ENCODE results near the gene SF3B2. TPM values are rescaled to one million over a fixed set of nuclear protein-coding genes. Genes with fewer than 3 reads are reported as not detected.

Gene SF3B2
- 100 to 1,000 TPM; 148 to 216 (median 156) TPM for total RNA-seq

- 0 to 1% methylated on average over 27 to 37 of the region's 84 CpGs for WGBS, 2 donors
- H3K4me1 ChIP-seq: peaks cover 0 to 55% (median 16%) of the 10 kb centered on the region in 4 donors
- peaks cover 0 to 19% of the 10 kb centered on the region in 2 donors for H3K27me3 ChIP-seq
- H3K27ac ChIP-seq: peak within 1 kb of the TSS; percentile 85 to 95 (median 92)
- no peaks in the 10 kb centered on the region for H3K9me3 ChIP-seq
- H3K4me3 ChIP-seq: peak within 1 kb of the TSS; percentile 85 to 98 (median 92)
- peak; percentile 89 to 91 for DNase-seq (ENCODE audit: low spot score in 2 of 2)
- H3K36me3 ChIP-seq: peaks cover 0 to 35% (median 11%) of the 10 kb centered on the region in 3 donors
- peak; percentile 94 to 95 for TF ChIP-seq EP300 (IDR thresholded peaks at IDR 0.05)
- TF ChIP-seq CTCF (IDR thresholded peaks at IDR 0.05): peak in 1 of 5 experiments; percentile 45
- TF ChIP-seq POLR2A (IDR thresholded peaks at IDR 0.05): peak; percentile 45 to 71
Measured at GRCh38 chr11:66051766-66052663, at the start of gene SF3B2. TSS of gene SF3B2 (plus strand) at chr11:66052364. CDS start at chr11:66052385, 21 bp downstream.

- H3K4me1 ChIP-seq: peaks cover 0 to 29% (median 16%) of the 10 kb centered on the region in 4 donors
- H3K9me3 ChIP-seq: no peaks in the 10 kb centered on the region
- H3K27ac ChIP-seq: peak overlapping the region; percentile 89 to 96 (median 90)
- WGBS, 2 donors: 0% methylated on average over 8 to 17 of the region's 40 CpGs
- peak overlapping the region; percentile 68 to 83 (median 75) for H3K4me3 ChIP-seq
- no peak for TF ChIP-seq POLR2A (IDR thresholded peaks at IDR 0.05)
- TF ChIP-seq CTCF (IDR thresholded peaks at IDR 0.05): peak in 1 of 5 experiments; percentile 11
- TF ChIP-seq EP300 (IDR thresholded peaks at IDR 0.05): no peak
- peaks cover 0 to 47% (median 13%) of the 10 kb centered on the region in 3 donors for H3K36me3 ChIP-seq
- no peaks in the 10 kb centered on the region for H3K27me3 ChIP-seq
- peak in 1 of 2 donors; percentile 16 for DNase-seq (ENCODE audit: low spot score in 2 of 2)
Measured at GRCh38 chr11:66002648-66003225, 49.4 kb upstream of the SF3B2 start.

GRCh38 chr11:66003291-66003690 lies 48.9 kb upstream of the SF3B2 start:
- H3K27ac ChIP-seq: peak overlapping the region in 3 of 4 donors; percentile 89 to 96 (median 91)
- TF ChIP-seq CTCF (IDR thresholded peaks at IDR 0.05) (no peak), EP300 (IDR thresholded peaks at IDR 0.05) (no peak), POLR2A (IDR thresholded peaks at IDR 0.05) (no peak)
- H3K4me1 ChIP-seq: peaks cover 0 to 29% (median 16%) of the 10 kb centered on the region in 4 donors
- H3K27me3 ChIP-seq: no peaks in the 10 kb centered on the region
- 82 to 85% methylated on average over 6 of the region's 6 CpGs for WGBS, 2 donors
- peaks cover 0 to 41% (median 12%) of the 10 kb centered on the region in 3 donors for H3K36me3 ChIP-seq
- peak overlapping the region; percentile 68 to 83 (median 75) for H3K4me3 ChIP-seq
- DNase-seq (ENCODE audit: low spot score in 2 of 2): no peak
- H3K9me3 ChIP-seq: no peaks in the 10 kb centered on the region

GRCh38 chr11:66004186-66004585 lies 48.0 kb upstream of the SF3B2 start:
- H3K27ac ChIP-seq: no peak overlapping the region
- H3K4me3 ChIP-seq: no peak overlapping the region
- no peak for DNase-seq (ENCODE audit: low spot score in 2 of 2)
- WGBS, 2 donors: 80 to 88% methylated on average over 4 of the region's 4 CpGs
- H3K9me3 ChIP-seq: no peaks in the 10 kb centered on the region
- H3K27me3 ChIP-seq: no peaks in the 10 kb centered on the region
- peaks cover 0 to 32% (median 5%) of the 10 kb centered on the region in 3 donors for H3K36me3 ChIP-seq
- no peak for TF ChIP-seq POLR2A (IDR thresholded peaks at IDR 0.05)
- no peak for TF ChIP-seq EP300 (IDR thresholded peaks at IDR 0.05)
- TF ChIP-seq CTCF (IDR thresholded peaks at IDR 0.05): no peak
- peaks cover 0 to 29% (median 16%) of the 10 kb centered on the region in 4 donors for H3K4me1 ChIP-seq

Measured in tibial nerve (tissue), 4 donors.